GM23248 (cell line): ENCODE results near the gene RPH3AL. TPM values are rescaled to one million over a fixed set of nuclear protein-coding genes. Genes with fewer than 3 reads are reported as not detected.
A peak's percentile ranks its signal among the peaks of the same experiment; 100 is the strongest.

Experiments used
- DNase-seq: peaks from one replicate; pipeline ENCODE4 v3.0.0-alpha.2; 2015
- H2AFZ ChIP-seq: fragments of 200-600 bp; sonication (generic); 2 replicates; pipeline ENCODE4 v1.6.1; 2016; ENCODE audit warnings: antibody characterized with exemption
- H3F3A ChIP-seq: fragments of 200-600 bp; sonication (generic); 2 replicates; pipeline ENCODE4 v1.6.1; 2016; ENCODE audit warnings: mild to moderate bottlenecking, antibody characterized with exemption, mixed run types; ENCODE audit not compliant: insufficient read depth
- H3K27ac ChIP-seq: fragments of 200-600 bp; sonication (generic); 2 replicates; pipeline ENCODE4 v1.5.1; 2016; ENCODE audit warnings: mild to moderate bottlenecking
- H3K27me3 ChIP-seq: fragments of 200-600 bp; sonication (generic); replicated peaks from 2 replicates; pipeline ENCODE4 v1.6.1; 2016; ENCODE audit warnings: mild to moderate bottlenecking; ENCODE audit not compliant: insufficient read depth
- H3K36me3 ChIP-seq: fragments of 200-600 bp; sonication (generic); 2 replicates; pipeline ENCODE4 v1.6.1; 2016; ENCODE audit warnings: low read depth, mild to moderate bottlenecking
- H3K4me1 ChIP-seq: fragments of 200-600 bp; sonication (generic); 2 replicates; pipeline ENCODE4 v1.6.1; 2016; ENCODE audit warnings: mild to moderate bottlenecking; ENCODE audit not compliant: insufficient read depth
- H3K4me2 ChIP-seq: fragments of 200-600 bp; sonication (generic); one replicate; pipeline ENCODE4 v1.6.1; 2016; ENCODE audit warnings: mild to moderate bottlenecking; ENCODE audit not compliant: unreplicated experiment
- H3K4me3 ChIP-seq: fragments of 200-600 bp; sonication (generic); 2 replicates; pipeline ENCODE4 v1.5.1; 2016; ENCODE audit warnings: mild to moderate bottlenecking
- H3K79me2 ChIP-seq: fragments of 200-600 bp; sonication (generic); 2 replicates; pipeline ENCODE4 v1.6.1; 2016; ENCODE audit warnings: mild to moderate bottlenecking; ENCODE audit not compliant: insufficient read depth
- H3K9ac ChIP-seq: fragments of 200-600 bp; sonication (generic); 2 replicates; pipeline ENCODE4 v1.6.1; 2016; ENCODE audit warnings: mild to moderate bottlenecking
- H3K9me2 ChIP-seq: fragments of 200-600 bp; sonication (generic); 2 replicates; pipeline ENCODE4 v1.6.1; 2016; ENCODE audit warnings: mixed run types, mild to moderate bottlenecking, moderate library complexity; ENCODE audit not compliant: insufficient read depth
- H3K9me3 ChIP-seq: fragments of 200-600 bp; sonication (generic); one replicate; pipeline ENCODE4 v1.6.1; 2017; ENCODE audit warnings: low read depth
- H4K20me1 ChIP-seq: fragments of 200-600 bp; sonication (generic); 2 replicates; pipeline ENCODE4 v1.6.0; 2016; ENCODE audit not compliant: insufficient read depth
- EZH2 ChIP-seq: fragments of 200-600 bp; sonication (generic); IDR thresholded peaks from 2 replicates; pipeline ENCODE4 v1.6.1; 2018; ENCODE audit warnings: antibody characterized with exemption, mild to moderate bottlenecking; ENCODE audit not compliant: insufficient read depth, poor library complexity, severe bottlenecking
- EZH2phosphoT487 ChIP-seq: fragments of 200-600 bp; sonication (generic); IDR thresholded peaks from 2 replicates; pipeline ENCODE4 v1.6.1; 2018; ENCODE audit warnings: antibody characterized with exemption, moderate library complexity, mild to moderate bottlenecking, low read depth; ENCODE audit not compliant: insufficient read depth
- WGBS, 2 experiments: methylation state at CpG; one replicate each; pipeline ENCODE4 v1.1.6; 2015 to 2017; ENCODE audit warnings: low lambda C conversion rate in 2 of 2, low coverage in 1 of 2; ENCODE audit errors: missing lambda C conversion rate in 2 of 2; 5-methylcytosine and 5-hydroxymethylcytosine counted together
- in situ Hi-C: fragments of 300-500 bp; cut with MboI; formaldehyde crosslinking; loops from 2 replicates; pipeline ENCODE4 v1.15.0; 2020
- polyA plus RNA-seq: library from polyadenylated mRNA; unstranded; fragments of >200 nt; fragmentation: Nextera tagmentation; extraction: Ambion mirVana; gene quantifications from 2 replicates; pipeline ENCODE4 v1.2.1, GENCODE V29; 2016
- total RNA-seq: library from RNA; depleted of rRNA; stranded (reverse); fragments of >200 nt; shearing (Covaris generic); gene quantifications from 2 replicates; pipeline ENCODE4 v1.2.3, GENCODE V29; 2014

RPH3AL gene
- total and polyA plus RNA-seq, 2 experiments from 2014 or later: 2.7 to 5.2 TPM

- Histone ChIP-seq H3K27ac (no peak overlapping the region), H3K9me3 (no peaks in the 10 kb centered on the region), H3K79me2 (no peaks in the 10 kb centered on the region), H3K4me2 (no peak overlapping the region), H3K9ac (no peak overlapping the region), H3F3A (no peaks in the 10 kb centered on the region), H4K20me1 (no peaks in the 10 kb centered on the region), H3K9me2 (no peaks in the 10 kb centered on the region), H3K27me3 (no peaks in the 10 kb centered on the region), H3K36me3 (no peaks in the 10 kb centered on the region), H3K4me3 (no peak overlapping the region), H2AFZ (no peak overlapping the region), H3K4me1 (0 out of 2 replicates have a peak, but pooled peaks cover 4% of the 10 kb centered on the region)
- in situ Hi-C loops: no loop called here
- TF ChIP-seq EZH2: no peak
- no peak for TF ChIP-seq EZH2phosphoT487
- DNase-seq: no peak
- 69 to 78% methylated on average over 6 of the region's 6 CpGs for WGBS, 2 experiments
Measured at GRCh38 chr17:351449-351738, 1.2 kb downstream of the RPH3AL start.

- Histone ChIP-seq H3K79me2 (no peaks in the 10 kb centered on the region), H3K36me3 (no peaks in the 10 kb centered on the region), H3K4me3 (no peak overlapping the region), H3K9ac (no peak overlapping the region), H3F3A (no peaks in the 10 kb centered on the region), H3K4me1 (0 out of 2 replicates have a peak, but pooled peaks cover 4% of the 10 kb centered on the region), H2AFZ (0 out of 2 replicates have a peak overlapping the region, but pooled peaks have one; percentile 10), H3K27ac (no peak overlapping the region), H3K9me3 (no peaks in the 10 kb centered on the region), H4K20me1 (no peaks in the 10 kb centered on the region), H3K9me2 (no peaks in the 10 kb centered on the region), H3K4me2 (no peak overlapping the region), H3K27me3 (no peaks in the 10 kb centered on the region)
- 56 to 71% methylated on average over 8 of the region's 8 CpGs for WGBS, 2 experiments
- TF ChIP-seq EZH2: no peak
- no peak for TF ChIP-seq EZH2phosphoT487
- in situ Hi-C loops: no loop called here
- DNase-seq: peak; percentile 17
Measured at GRCh38 chr17:350706-351448, 1.7 kb downstream of the RPH3AL start.

GRCh38 chr17:349666-350065 is 2.9 kb downstream of the RPH3AL start:
- H3K27me3 ChIP-seq: no peaks in the 10 kb centered on the region
- 0 out of 2 replicates have a peak, but pooled peaks cover 4% of the 10 kb centered on the region for H3K4me1 ChIP-seq
- H3K9ac ChIP-seq: no peak overlapping the region
- H3K4me2 ChIP-seq: no peak overlapping the region
- no peaks in the 10 kb centered on the region for H3K36me3 ChIP-seq
- no peaks in the 10 kb centered on the region for H4K20me1 ChIP-seq
- in situ Hi-C loops: no loop called here
- no peaks in the 10 kb centered on the region for H3K79me2 ChIP-seq
- H2AFZ ChIP-seq: no peak overlapping the region
- no peak overlapping the region for H3K4me3 ChIP-seq
- H3F3A ChIP-seq: no peaks in the 10 kb centered on the region
- WGBS, 2 experiments: 57 to 62% methylated on average over 3 of the region's 3 CpGs
- no peak overlapping the region for H3K27ac ChIP-seq
- no peak for DNase-seq
- H3K9me3 ChIP-seq: no peaks in the 10 kb centered on the region
- H3K9me2 ChIP-seq: no peaks in the 10 kb centered on the region
- TF ChIP-seq EZH2 (no peak), EZH2phosphoT487 (no peak)

- DNase-seq: no peak
- H3K4me2 ChIP-seq: no peak overlapping the region
- in situ Hi-C loops: no loop called here
- H3K27ac ChIP-seq: no peak overlapping the region
- WGBS, 2 experiments: 65 to 68% methylated on average over 12 of the region's 12 CpGs
- no peaks in the 10 kb centered on the region for H3K36me3 ChIP-seq
- H4K20me1 ChIP-seq: no peaks in the 10 kb centered on the region
- no peaks in the 10 kb centered on the region for H3K79me2 ChIP-seq
- H3K4me3 ChIP-seq: no peak overlapping the region
- TF ChIP-seq EZH2: no peak
- no peak for TF ChIP-seq EZH2phosphoT487
- H3K9me2 ChIP-seq: no peaks in the 10 kb centered on the region
- H3K27me3 ChIP-seq: no peaks in the 10 kb centered on the region
- 0 out of 2 replicates have a peak, but pooled peaks cover 4% of the 10 kb centered on the region for H3K4me1 ChIP-seq
- H2AFZ ChIP-seq: no peak overlapping the region
- H3K9ac ChIP-seq: no peak overlapping the region
- no peaks in the 10 kb centered on the region for H3F3A ChIP-seq
- no peaks in the 10 kb centered on the region for H3K9me3 ChIP-seq
Measured at GRCh38 chr17:348692-349425, 3.7 kb downstream of the RPH3AL start.
